DMS53 treated with DMSO at 0.1 percent for 48 hours (cell line): ENCODE data around the gene NOS1.

Source experiments
- DNase-seq: peaks from one replicate; lab custom pipeline; 2025; ENCODE audit not compliant: unreplicated experiment; lab: John Stamatoyannopoulos, UW

NOS1 gene

GRCh38 chr12:117365049-117365616 is 3.7 kb upstream of the NOS1 start:
- DNase-seq = no peak

DNA sequence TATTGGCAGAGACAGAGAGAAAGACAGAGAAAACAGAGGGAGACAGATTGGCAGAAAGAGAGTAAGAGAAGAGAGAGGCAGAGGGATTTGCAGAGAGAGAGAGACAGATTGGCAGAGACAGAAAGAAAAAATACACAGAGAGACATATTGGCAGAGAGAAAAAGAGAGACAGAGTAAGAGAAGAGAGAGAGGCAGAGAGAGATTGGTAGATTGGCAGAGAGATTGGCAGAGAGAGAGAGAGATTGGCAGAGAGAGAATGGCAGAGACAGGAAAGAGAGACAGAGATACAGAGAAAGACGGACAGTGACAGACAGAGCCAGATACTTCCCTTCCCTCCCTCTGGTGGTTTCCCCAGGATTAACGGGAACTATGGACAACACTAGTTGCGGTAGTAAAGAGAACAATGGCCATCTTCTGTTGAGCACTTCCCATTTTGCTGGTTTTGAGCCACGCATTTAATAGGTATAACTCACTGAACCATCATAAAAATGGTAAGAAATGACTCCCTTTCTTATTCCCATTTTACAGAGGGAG is 2.6 kb upstream of the NOS1 start:
- DNase-seq = peak; percentile 17

GRCh38 chr12:117363056-117363662 is 1.7 kb upstream of the NOS1 start:
- DNase-seq = no peak

DNA sequence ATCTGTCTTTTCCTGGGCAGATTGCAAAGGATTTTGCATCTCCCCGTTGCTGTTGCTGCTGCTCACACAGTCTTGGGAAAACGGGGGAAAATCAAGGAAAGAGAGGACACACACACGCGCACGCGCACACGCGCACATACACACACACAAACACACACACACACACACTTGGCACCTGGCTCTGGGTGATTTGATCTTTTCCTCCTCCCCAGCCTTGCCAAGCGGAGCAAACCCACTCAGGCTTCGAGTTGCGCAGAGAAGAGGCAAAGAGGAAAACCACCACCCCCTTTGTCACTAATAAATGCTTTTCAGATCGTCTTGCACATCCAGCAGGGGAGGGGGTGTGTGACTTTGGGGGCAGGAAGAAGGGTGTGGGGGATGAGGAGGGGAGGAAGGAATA is 965 bp upstream of the NOS1 start:
- DNase-seq = no peak

DNA sequence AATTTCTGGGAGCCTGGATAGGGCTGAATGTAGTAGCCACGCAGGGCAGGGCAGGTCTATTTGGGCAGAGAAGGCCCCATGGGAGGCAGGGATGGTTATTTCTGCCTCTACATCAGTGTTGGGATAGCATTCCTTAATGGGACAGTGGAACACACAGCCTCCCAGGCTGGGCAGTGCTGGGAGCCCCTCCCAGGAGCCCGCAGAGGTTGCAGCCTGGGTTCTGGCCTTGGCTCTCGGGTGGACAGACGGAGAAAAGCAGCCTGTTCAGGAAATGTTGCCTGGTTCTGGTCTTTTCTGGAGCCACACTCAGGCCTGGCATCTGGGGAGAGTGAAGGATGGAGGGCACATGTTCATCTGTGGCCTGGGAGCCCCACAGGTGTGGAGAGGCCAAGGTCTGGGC is 479 bp upstream of the NOS1 start:
- DNase-seq = no peak

- DNase-seq = no peak
Measured at GRCh38 chr12:117360551-117361346, 677 bp downstream of the NOS1 start.

DNA sequence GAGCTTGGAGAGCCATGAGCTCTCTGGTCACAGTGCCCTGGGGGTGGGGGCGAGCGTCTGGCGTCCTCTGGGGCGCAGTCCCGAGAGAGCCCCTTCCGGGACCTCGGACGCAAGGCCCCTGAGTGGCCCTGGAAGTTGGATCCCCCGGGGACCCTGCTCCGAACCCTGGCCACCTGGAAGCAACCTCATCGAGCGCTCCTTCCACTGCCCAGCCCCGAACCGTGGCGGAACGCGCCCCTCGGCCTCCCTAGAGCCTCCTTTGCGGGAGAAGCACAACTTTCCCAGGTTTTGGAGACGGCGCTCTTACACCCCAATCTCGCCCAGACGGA is 1.2 kb downstream of the NOS1 start:
- DNase-seq = no peak

GRCh38 chr12:117359029-117359845 is 2.2 kb downstream of the NOS1 start:
- DNase-seq = no peak

DNA sequence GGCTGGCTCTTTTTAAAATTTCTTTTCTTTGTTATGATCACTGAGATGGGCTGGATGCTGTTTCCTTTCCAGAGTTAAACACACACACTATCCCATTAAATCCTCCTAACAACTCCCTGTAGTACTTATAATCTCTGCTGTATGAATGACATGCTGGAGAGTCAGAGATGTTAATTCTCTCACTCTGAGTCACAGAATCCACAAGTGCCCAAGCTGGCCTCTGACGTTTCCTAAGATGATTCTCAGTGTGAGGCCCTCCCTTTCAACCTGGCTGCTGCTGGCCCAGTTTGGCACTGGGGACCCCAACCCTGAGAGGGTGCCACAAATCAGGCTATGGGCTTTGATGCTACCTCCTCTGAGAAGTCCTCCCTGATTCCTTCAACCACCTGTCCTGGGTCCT is 5.4 kb downstream of the NOS1 start:
- no peak for DNase-seq

GRCh38 chr12:117352883-117353282 is 8.5 kb downstream of the NOS1 start:
- DNase-seq = no peak

- no peak for DNase-seq
Measured at GRCh38 chr12:117352206-117352605, 9.2 kb downstream of the NOS1 start.

DNA sequence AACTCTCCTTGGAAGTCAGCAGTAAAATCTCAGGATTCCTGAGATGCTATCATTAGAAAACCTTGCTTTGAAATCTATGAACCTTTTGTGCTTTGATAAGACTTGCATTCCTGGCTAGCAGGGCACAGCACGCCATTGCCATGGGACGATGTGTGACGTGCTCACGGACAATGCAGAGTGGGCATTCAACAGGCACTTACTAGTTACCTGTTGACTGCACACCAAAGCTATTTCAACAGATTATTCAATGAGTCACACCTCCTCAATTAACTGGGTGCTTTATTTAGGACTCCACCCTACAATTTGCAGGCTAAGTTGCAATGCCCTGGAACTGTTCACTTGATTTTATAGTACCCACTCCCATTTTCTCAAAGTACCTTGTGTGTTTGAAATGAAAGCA is 11.3 kb downstream of the NOS1 start:
- no peak for DNase-seq

- no peak for DNase-seq
Measured at GRCh38 chr12:117347588-117347987, 13.8 kb downstream of the NOS1 start.

- DNase-seq = no peak
Measured at GRCh38 chr12:117344716-117345115, 16.7 kb downstream of the NOS1 start.

- DNase-seq = no peak
Measured at GRCh38 chr12:117343849-117344248, 17.6 kb downstream of the NOS1 start.

- no peak for DNase-seq
Measured at GRCh38 chr12:117343296-117343695, 18.1 kb downstream of the NOS1 start.

DNA sequence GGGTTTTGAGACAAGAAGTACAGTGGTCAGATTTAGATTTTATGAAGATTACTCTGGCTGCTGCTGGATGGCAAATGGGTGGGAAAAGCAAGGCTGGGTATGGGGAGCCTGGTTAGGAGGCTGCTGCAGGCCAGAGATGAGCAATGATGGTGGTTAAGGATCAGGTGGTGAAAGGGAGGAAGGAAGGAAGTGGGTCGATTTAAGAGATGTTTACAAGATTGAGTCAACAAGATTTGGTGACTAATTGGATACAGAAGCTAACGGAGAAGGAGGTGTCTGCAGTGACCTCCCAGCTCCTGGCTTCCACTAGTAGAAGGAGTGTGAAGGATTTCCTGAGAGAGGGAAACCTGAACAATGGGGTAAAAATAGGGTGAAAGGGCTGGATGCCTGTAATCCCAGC is 18.7 kb downstream of the NOS1 start:
- no peak for DNase-seq

- no peak for DNase-seq
Measured at GRCh38 chr12:117342247-117342646, 19.2 kb downstream of the NOS1 start.

DNA sequence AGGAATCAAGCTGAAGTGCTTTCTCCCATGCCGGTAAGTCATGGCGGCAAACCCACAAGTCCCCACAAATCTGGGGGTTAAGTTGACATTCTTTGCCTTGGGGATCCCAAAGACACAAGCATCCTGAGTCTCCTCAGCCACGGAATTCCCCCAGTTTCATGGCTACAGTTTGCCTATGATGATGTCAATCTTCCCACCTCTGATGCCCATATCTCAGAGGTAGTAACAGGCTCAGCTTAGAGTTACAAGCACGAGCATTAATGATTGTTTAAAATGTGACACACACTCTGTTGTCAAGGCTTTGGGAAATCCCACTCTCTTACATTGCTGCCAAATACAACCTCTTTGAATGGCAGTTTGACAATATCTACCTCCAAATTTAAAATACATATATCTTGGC is 22.3 kb downstream of the NOS1 start:
- no peak for DNase-seq

GRCh38 chr12:117334855-117335587 is 26.4 kb downstream of the NOS1 start:
- no peak for DNase-seq

DNA sequence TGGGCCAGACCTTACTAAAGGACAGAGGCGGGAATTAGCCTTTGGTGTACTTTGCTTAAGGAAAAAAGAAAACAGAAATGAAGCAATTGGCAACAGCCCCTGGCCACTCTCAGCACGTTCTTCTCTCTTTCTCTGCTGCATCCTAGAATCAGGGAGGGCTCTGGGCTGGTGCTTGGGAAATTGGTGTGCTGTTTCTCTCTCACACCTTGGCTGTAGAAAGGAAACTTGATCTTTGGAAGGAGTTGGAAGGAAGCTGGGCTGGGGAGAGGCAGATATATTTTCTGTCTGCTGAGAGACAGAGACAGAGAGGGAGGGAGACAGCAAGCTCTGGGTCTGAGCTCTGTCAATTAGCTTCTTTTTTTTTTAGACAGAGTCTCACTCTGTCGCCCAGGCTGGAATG is 27.4 kb downstream of the NOS1 start:
- DNase-seq = no peak
